Panc1 (cell line): ENCODE results near the gene HNRNPF. TPM values are rescaled to one million over a fixed set of nuclear protein-coding genes. Genes with fewer than 3 reads are reported as not detected.

Experiments
- ATAC-seq: fragments of 200-7000 bp; cut with Tn5 transposase; 2 replicates; pipeline ENCODE4 v1.9.1; 2020; ENCODE audit warnings: mild to moderate bottlenecking, moderate library complexity
- BruUV-seq: library from RNA; stranded (reverse); fragments of 400-500 nt; replicated peaks from 2 replicates; lab custom pipeline; 2021; lab: Mats Ljungman, UMichigan
- CTCF ChIA-PET: fragments of 300-600 bp; sonication (Branson Sonifier 250); formaldehyde crosslinking; loops from one replicate; lab custom pipeline; 2022; ENCODE audit warnings: antibody characterized with exemption; lab: Charles Lee
- POLR2A ChIA-PET: fragments of 300-600 bp; sonication (Branson Sonifier 250); formaldehyde crosslinking; loops from one replicate; lab custom pipeline; 2022; ENCODE audit warnings: antibody characterized with exemption; lab: Charles Lee
- DNase-seq: peaks from one replicate; pipeline ENCODE4 v3.0.0-alpha.2; 2010; ENCODE audit warnings: low read depth, low spot score
- H3K27ac ChIP-seq: 2 replicates; pipeline ENCODE4 v1.5.1; 2011; ENCODE audit warnings: mild to moderate bottlenecking, low read length, inconsistent platforms
- H3K27me3 ChIP-seq: fragments of 200-500 bp; sonication (Bioruptor generic); 2 replicates; pipeline ENCODE4 v1.6.0; 2014; ENCODE audit warnings: low read length, inconsistent platforms; ENCODE audit not compliant: control insufficient read depth, insufficient read depth
- H3K36me3 ChIP-seq: fragments of 200-500 bp; sonication (Bioruptor generic); 2 replicates; pipeline ENCODE4 v1.5.1; 2014; ENCODE audit warnings: inconsistent platforms, mild to moderate bottlenecking, low read length, moderate library complexity; ENCODE audit not compliant: control insufficient read depth, insufficient read depth
- H3K4me1 ChIP-seq: 2 replicates; pipeline ENCODE4 v1.5.1; 2011; ENCODE audit warnings: inconsistent platforms, mild to moderate bottlenecking, low read length, moderate library complexity; ENCODE audit not compliant: control insufficient read depth, insufficient read depth
- H3K4me3 ChIP-seq, 2 experiments: 2 replicates each; pipeline ENCODE4 v1.5.1; 2011 to 2012; ENCODE audit warnings: low read depth in 2 of 2, low read length in 2 of 2, mild to moderate bottlenecking in 2 of 2, inconsistent platforms in 1 of 2, moderate library complexity in 1 of 2
- H3K9me3 ChIP-seq: fragments of 200-500 bp; sonication (Bioruptor generic); 2 replicates; pipeline ENCODE4 v1.5.1; 2014; ENCODE audit warnings: low read depth, mild to moderate bottlenecking, inconsistent platforms, low read length, moderate library complexity; ENCODE audit not compliant: control insufficient read depth, insufficient read depth
- POLR2AphosphoS5 ChIP-seq: IDR thresholded peaks from 2 replicates; pipeline ENCODE4 v1.6.1; 2012; ENCODE audit warnings: mild to moderate bottlenecking, low read depth, low read length, moderate library complexity
- REST ChIP-seq, 2 experiments: IDR thresholded peaks; 2 replicates each; pipeline ENCODE4 v1.6.1; 2011 to 2012; ENCODE audit warnings: low read depth in 2 of 2, control low read depth in 1 of 2, low read length in 1 of 2, mild to moderate bottlenecking in 1 of 2, moderate library complexity in 1 of 2; ENCODE audit not compliant: insufficient read depth in 1 of 2
- SIN3A ChIP-seq: IDR thresholded peaks from 2 replicates; pipeline ENCODE4 v1.6.1; 2012; ENCODE audit warnings: low read depth, mild to moderate bottlenecking, low read length, moderate library complexity, borderline replicate concordance; ENCODE audit not compliant: insufficient read depth
- TCF7L2 ChIP-seq: IDR thresholded peaks from 2 replicates; pipeline ENCODE4 v1.6.1; 2011; ENCODE audit warnings: mild to moderate bottlenecking, low read depth, low read length, inconsistent platforms
- in situ Hi-C: cut with HindIII; loops from 2 replicates; pipeline ENCODE4 v1.10.0; 2016; ENCODE audit warnings: low sequenced_read_pairs, low pct_unique_long_range_greater_than_20kb
- intact Hi-C: fragments of 100-400 bp; cut with micrococcal nuclease; formaldehyde crosslinking; loops from one replicate; pipeline ENCODE4 v1.10.0; 2022; ENCODE audit not compliant: unreplicated experiment
- total RNA-seq: library from RNA; stranded (reverse); gene quantifications from one replicate; pipeline ENCODE4 v1.2.1, GENCODE V29; 2021; ENCODE audit not compliant: unreplicated experiment
- TF ChIP-seq, protein P1 (sequence below): fragments of 450-650 bp; IDR thresholded peaks from 2 replicates; pipeline ENCODE4 v1.5.1; 2017; ENCODE audit warnings: mild to moderate bottlenecking

Gene HNRNPF
- total RNA-seq, 1 experiment from 2014 or later: 466 TPM

DNA sequence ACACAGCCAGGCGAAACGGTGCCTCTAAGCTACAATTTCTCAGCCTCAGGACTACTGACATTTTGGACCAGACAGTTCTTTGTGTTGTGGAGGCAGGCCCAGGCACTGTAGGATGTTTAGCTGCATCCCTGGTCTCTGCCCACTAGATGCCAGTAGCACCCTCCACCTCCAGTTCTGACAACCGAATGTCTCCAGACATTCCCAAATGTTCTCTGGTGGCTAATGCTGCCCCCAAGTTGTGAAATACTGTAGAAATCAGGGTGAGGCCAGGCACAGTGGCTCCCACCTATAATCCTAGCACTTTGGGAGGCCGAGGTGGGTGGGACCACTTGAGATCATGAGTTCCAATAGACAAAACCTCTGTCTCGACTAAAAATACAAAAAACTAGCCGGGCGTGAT, 18.2 kb downstream of the HNRNPF start:
- TF ChIP-seq SIN3A (no peak), POLR2AphosphoS5 (no peak), TCF7L2 (no peak)
- TF ChIP-seq, protein P1, sequence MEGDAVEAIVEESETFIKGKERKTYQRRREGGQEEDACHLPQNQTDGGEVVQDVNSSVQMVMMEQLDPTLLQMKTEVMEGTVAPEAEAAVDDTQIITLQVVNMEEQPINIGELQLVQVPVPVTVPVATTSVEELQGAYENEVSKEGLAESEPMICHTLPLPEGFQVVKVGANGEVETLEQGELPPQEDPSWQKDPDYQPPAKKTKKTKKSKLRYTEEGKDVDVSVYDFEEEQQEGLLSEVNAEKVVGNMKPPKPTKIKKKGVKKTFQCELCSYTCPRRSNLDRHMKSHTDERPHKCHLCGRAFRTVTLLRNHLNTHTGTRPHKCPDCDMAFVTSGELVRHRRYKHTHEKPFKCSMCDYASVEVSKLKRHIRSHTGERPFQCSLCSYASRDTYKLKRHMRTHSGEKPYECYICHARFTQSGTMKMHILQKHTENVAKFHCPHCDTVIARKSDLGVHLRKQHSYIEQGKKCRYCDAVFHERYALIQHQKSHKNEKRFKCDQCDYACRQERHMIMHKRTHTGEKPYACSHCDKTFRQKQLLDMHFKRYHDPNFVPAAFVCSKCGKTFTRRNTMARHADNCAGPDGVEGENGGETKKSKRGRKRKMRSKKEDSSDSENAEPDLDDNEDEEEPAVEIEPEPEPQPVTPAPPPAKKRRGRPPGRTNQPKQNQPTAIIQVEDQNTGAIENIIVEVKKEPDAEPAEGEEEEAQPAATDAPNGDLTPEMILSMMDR: peak; percentile 79
- Histone ChIP-seq H3K27me3 (no peaks in the 10 kb centered on the region), H3K4me3 (no peak overlapping the region), H3K4me1 (peaks cover 23% of the 10 kb centered on the region), H3K36me3 (peaks cover 74% of the 10 kb centered on the region), H3K27ac (no peak overlapping the region), H3K9me3 (no peaks in the 10 kb centered on the region)
- DNase-seq (no peak), ATAC-seq (peak; percentile 65)
- CTCF ChIA-PET: interaction anchor here (0.6 kb wide), 1 partner anchor 62 kb away, joined by 3 read pairs; no protein-coding TSS in a partner anchor
- in situ Hi-C loops: no loop called here
- POLR2A ChIA-PET: no interaction called here
- BruUV-seq: no TSS peak
- intact Hi-C loops: no loop called here

DNA sequence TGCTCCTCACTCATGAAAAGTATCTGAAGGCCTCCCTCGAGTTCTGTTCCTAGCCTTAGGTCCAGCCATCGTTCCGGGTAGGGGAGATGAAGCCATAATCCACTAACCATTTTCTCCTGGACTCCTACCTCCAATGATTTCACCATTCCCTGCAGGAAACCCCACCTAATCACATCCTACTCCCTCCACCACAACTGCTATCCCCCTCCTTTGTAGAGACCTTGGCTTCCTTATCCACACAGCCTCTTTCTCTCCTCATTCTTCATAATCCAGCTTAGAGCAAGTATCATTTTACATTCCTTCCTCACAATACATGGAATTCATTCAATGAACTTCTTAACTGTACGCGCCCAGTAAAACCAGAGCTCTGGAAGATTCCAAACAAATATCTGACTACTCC, 18.7 kb downstream of the HNRNPF start:
- ChIA-PET POLR2A (no interaction called here), CTCF (interaction anchor here (0.6 kb wide), 1 partner anchor 62 kb away, joined by 3 read pairs; no protein-coding TSS in a partner anchor)
- H3K4me1 ChIP-seq: peaks cover 19% of the 10 kb centered on the region
- no peaks in the 10 kb centered on the region for H3K27me3 ChIP-seq
- no peak overlapping the region for H3K4me3 ChIP-seq
- TF ChIP-seq POLR2AphosphoS5: no peak; the same call in 1 of the 2 replicates
- no peak for TF ChIP-seq TCF7L2
- TF ChIP-seq SIN3A: no peak
- no peak for TF ChIP-seq REST (IDR thresholded peaks at IDR 0.05; ENCODE audit: insufficient read depth in 1 of 2, low read depth in 2 of 2, low read length in 1 of 2)
- TF ChIP-seq, protein P1: no peak
- BruUV-seq: no TSS peak
- in situ Hi-C loops: no loop called here
- no peak overlapping the region; the same call in 1 of the 2 replicates for H3K27ac ChIP-seq
- no peak for ATAC-seq
- peaks cover 75% of the 10 kb centered on the region for H3K36me3 ChIP-seq
- H3K9me3 ChIP-seq: no peaks in the 10 kb centered on the region
- DNase-seq: no peak
- intact Hi-C loops: no loop called here
